GM12875 (cell line): Measurements from ENCODE around the gene SH2D1B.

Experiments used
- H3K4me3 ChIP-seq: one replicate; pipeline ENCODE4 v1.5.1; 2011; ENCODE audit warnings: low read depth, low read length, control low read depth
- CTCF ChIP-seq: IDR thresholded peaks from 2 replicates; pipeline ENCODE4 v1.5.1; 2011; ENCODE audit warnings: low read depth, mild to moderate bottlenecking, control low read depth, inconsistent platforms, low read length, moderate library complexity, borderline replicate concordance; ENCODE audit not compliant: insufficient read depth

Gene SH2D1B

GRCh38 chr1:162385280-162385623 is 26.7 kb downstream of the SH2D1B start:
- no peak overlapping the region for H3K4me3 ChIP-seq
- no peak for TF ChIP-seq CTCF

GRCh38 chr1:162384601-162385279 is 27.2 kb downstream of the SH2D1B start:
- no peak overlapping the region for H3K4me3 ChIP-seq
- TF ChIP-seq CTCF = no peak

GRCh38 chr1:162384116-162384515 is 27.8 kb downstream of the SH2D1B start:
- TF ChIP-seq CTCF = no peak
- no peak overlapping the region for H3K4me3 ChIP-seq

- H3K4me3 ChIP-seq = no peak overlapping the region
- TF ChIP-seq CTCF = no peak
These were observed 28.4 kb downstream of the SH2D1B start for GRCh38 chr1:162383516-162383915.

GRCh38 chr1:162383091-162383490 is 28.8 kb downstream of the SH2D1B start:
- H3K4me3 ChIP-seq = no peak overlapping the region
- TF ChIP-seq CTCF = no peak

- no peak for TF ChIP-seq CTCF
- H3K4me3 ChIP-seq = no peak overlapping the region
These were observed 29.8 kb downstream of the SH2D1B start for GRCh38 chr1:162381941-162382750.

GRCh38 chr1:162381383-162381782 is 30.6 kb downstream of the SH2D1B start, which contains the start of gene C1orf226:
Gene C1orf226, plus strand, starts transcription at chr1:162381728. Its CDS starts 174 bp downstream, at chr1:162381902.
- no peak within 1 kb of the TSS for H3K4me3 ChIP-seq

More at GRCh38 chr1:162381383-162381782, 30.6 kb downstream of the SH2D1B start, which contains the start of gene C1orf226:
- no peak for TF ChIP-seq CTCF
